DMS 273 treated with DMSO at 0.1 percent for 48 hours (cell line): ENCODE measurements around the gene CFAP97D2.
"Not testable (repeated sequence)": the region's sequence is repeated elsewhere in the genome, so short reads cannot be mapped to it uniquely, and the experiment has no call there.

Experiments used
- DNase-seq: peaks from one replicate; lab custom pipeline; 2025; lab: John Stamatoyannopoulos, UW

CFAP97D2 gene

GRCh38 chr13:114143806-114144605, 35.1 kb upstream of the CFAP97D2 start:
- no peak for DNase-seq

- no peak for DNase-seq
Observed at GRCh38 chr13:114144606-114145244, 34.3 kb upstream of the CFAP97D2 start.

DNA sequence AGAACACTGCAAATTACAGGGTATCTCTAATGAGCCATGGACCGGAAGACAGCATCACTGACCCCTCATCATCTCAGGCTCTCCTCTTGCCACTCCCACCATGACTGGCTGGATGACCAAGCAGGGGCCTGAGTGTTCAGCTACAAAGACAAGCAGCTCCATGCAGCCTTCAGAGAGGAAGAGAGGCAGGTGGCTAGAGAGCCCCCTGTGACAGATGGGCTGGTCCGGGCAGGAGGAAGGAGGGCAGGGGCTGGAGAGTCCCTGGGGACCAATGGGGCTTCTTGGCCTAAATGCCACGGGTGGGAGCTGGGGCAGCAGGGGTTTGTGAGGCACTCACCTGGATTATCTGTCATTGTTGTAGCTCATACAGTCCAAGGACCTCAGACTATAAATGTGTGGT, 33.8 kb upstream of the CFAP97D2 start:
- DNase-seq: no peak

DNA sequence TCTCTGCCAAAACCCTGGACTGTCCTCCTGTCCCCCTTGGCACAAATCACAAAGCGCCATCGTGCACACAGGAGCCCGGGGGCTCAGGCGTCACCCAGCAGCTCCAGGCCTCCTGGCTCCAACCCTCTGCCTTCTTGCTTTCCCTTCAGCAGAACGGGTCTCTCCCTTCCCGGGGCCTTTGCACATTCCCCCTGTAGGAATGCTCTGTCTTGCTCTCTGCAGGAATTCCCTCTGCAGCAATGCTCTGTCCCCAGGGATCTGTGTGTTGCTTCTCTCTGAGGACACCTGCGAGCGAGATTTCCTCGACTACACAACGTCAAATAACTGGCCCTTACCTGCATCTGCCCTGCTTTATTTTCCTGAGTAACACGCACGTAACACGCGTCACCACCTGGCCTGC, 33.3 kb upstream of the CFAP97D2 start:
- no peak for DNase-seq

DNA sequence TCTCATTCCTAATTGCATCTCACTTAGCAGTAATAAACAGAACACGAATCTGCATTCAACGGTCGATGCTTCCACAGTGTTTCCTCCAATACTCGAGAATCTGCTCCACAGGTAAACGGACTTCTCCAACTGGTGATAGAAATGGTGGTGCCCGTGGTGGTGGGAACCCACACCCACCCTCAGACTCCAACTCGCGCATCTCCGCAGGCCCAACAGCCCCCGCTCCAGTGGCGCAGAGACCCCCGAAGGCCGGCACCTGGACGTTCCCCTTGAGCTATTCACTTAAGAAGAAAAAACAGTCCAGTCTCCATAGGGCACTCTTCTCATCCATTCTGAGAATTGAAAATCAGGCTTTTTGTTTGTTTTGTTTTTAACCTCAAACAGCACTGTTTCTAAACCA, 32.9 kb upstream of the CFAP97D2 start:
- DNase-seq: no peak

DNA sequence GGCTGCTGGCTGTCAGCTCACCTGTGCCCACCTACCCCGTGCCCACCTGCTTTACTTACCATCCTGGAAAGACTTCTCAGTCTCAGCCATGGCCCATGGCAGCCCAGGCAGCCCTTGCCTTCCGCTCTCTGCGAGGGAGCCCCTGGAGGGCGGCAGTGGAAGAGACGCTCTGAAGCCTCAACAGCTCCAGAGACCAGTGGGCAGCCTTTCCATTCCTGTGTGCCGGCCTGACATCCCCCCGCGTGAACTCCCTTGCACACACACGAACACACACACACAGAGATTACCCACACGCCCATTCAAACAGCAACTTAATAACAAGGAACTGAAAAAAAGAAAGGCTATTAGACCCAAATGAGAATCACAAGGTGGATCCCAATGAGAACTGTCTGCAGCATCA, 32.4 kb upstream of the CFAP97D2 start:
- DNase-seq: no peak

DNA sequence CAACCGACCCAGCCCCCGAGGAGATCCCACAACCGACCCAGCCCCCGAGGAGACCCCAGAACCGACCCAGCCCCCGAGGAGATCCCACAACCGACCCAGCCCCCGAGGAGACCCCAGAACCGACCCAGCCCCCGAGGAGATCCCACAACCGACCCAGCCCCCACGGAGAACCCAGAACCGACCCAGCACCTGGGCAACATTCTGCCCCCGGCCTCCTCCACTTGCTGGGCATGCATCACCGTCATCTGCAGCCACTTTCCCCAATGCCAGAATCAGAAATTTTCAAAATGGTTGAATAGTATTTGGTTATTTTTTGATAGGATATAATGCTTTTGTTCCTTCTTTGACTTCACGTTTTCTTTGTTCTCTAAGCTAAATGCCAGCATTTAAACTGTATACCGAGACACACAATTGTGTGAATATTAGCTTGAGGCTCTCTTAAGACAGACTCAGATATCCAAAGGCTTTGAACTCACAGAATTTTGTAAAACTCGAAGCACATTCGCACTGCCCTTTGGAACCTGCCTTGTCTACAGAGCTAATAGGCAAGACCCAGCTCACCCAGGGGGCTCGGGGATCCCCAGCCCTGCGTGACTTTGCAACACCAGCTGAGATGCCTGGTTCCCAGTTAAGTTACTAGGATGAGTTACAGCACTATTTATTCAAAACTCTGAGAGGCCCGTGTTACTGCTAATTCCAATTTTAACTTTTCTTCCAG, 31.1 kb upstream of the CFAP97D2 start:
- no peak for DNase-seq

DNA sequence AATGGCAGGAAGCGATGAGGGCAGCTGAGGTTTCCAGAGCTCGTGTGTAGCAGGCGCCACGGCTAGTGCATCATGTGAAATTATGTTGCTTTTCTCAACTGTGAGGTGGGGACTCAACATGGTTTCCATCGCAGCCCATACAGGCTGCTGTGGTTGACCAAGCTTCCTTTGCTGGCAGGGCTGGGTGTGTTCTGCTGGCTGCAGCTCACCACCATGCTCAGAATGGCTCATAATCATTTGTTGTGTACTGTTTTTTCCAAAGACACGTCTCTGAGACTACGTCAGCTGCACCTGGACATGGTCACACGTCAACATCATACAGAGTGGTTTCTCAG, 30.6 kb upstream of the CFAP97D2 start:
- no peak for DNase-seq

DNA sequence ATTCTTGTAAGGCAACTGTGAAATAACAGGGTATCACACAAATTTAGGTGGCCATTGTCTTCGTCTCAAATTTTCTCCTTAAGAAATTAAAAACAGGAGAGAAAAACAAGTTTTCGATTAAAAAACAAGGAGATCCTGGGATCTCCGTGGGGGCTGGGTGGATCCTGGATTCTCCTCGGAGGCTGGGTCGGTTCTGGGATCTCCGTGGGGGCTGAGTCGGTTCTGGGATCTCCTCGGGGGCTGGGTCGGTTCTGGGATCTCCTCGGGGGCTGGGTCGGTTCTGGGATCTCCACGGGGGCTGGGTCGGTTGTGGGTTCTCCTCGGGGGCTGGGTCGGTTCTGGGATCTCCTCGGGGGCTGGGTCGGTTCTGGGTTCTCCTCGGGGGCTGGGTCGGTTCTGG, 30.2 kb upstream of the CFAP97D2 start:
- DNase-seq: not testable (repeated sequence)

GRCh38 chr13:114149774-114150740, 29.0 kb upstream of the CFAP97D2 start:
- no peak for DNase-seq

DNA sequence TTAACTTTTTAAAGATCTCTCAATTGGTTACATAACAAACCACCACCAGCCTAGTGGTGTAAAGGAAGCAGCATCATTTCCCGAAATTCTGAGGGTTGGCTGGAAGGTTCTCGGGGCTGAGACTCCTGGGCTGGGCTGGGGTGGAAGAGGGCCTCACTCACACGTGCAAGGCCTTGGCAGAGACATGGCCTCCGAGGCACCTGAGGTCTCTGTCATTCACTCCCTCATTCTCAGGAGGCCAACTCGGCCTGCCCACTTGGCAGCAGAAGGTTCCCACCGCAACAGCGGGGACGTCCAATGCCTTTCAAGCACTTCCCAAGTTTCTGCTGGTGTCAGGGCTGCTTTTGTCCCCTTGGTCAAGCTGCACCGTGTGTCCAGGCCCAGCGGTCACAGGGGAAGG, 28.0 kb upstream of the CFAP97D2 start:
- no peak for DNase-seq

DNA sequence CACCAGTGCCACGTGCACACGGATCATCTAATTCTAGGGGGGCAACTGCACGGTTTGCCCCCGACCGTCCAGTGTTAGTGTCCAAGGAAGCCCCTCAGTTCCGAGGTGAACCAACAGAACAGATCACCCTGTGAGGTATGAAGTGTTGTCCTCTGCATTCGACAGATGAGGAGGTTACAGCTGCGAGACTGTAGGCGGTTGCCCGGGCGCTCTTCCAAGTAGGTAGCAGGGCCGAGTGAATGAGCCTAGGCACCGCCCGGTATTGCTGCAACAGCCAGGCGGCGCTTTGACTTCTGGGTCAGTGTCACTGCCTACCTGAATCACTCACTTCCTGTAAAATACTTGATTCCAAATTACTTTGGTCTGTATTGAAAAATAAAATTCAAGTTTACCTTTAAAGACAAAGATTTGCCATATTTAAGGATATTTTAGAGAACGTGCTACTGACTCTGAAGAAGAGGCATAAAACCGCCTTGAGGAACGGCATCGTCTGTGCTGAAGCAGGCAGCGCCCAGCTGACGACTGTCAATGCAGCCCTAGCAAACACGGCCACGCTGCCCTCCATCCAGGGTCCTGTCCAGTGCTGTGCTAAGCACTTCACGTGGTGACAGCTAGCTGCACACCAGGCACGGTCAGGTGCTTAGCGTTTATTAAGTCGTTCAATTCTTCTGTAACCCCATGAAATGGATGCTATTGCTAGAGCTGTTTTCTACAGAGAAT, 27.3 kb upstream of the CFAP97D2 start:
- DNase-seq: no peak

DNA sequence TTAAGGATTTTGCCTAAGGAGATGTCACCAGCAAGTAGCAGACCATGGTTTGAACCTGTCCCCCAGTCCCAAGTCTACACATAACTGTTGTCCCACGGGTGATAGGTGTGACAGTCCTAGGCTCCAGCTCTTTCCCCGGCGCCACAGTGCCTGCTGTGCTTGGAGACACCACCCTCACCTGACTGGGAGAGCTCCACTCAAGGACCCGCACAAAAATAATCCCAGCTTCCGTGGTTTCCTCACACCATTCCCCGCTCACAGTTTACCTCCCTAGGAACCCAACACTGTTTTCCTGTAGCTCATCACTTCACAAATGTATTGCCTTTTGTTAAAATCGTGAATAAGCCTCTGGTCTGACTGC, 26.8 kb upstream of the CFAP97D2 start:
- DNase-seq: no peak

GRCh38 chr13:114152831-114153371, 26.2 kb upstream of the CFAP97D2 start:
- DNase-seq: no peak

- no peak for DNase-seq
Observed at GRCh38 chr13:114153485-114154080, 25.5 kb upstream of the CFAP97D2 start.

- no peak for DNase-seq
Observed at GRCh38 chr13:114154476-114154875, 24.6 kb upstream of the CFAP97D2 start.

GRCh38 chr13:114155320-114155719, 23.7 kb upstream of the CFAP97D2 start:
- DNase-seq: no peak

GRCh38 chr13:114155926-114156883, 22.9 kb upstream of the CFAP97D2 start:
- no peak for DNase-seq

GRCh38 chr13:114157869-114158495, 21.1 kb upstream of the CFAP97D2 start:
- DNase-seq: no peak
